Endodermal cell (in vitro differentiated cells): Measurements from ENCODE around the gene SVIL. TPM values are rescaled to one million over a fixed set of nuclear protein-coding genes. Genes with fewer than 3 reads are reported as not detected.

Experiments used
- DNase-seq: peaks from one replicate; pipeline ENCODE4 v3.0.0-alpha.2; 2017
- H3K27ac ChIP-seq: 2 replicates; pipeline ENCODE4 v1.5.1; 2013; ENCODE audit warnings: mild to moderate bottlenecking, low read depth, low read length, moderate library complexity
- H3K27me3 ChIP-seq: 2 replicates; pipeline ENCODE4 v1.6.1; 2013; ENCODE audit warnings: mild to moderate bottlenecking, low read length, moderate library complexity; ENCODE audit not compliant: insufficient read depth, control insufficient read depth, poor library complexity, severe bottlenecking
- H3K36me3 ChIP-seq: 2 replicates; pipeline ENCODE4 v1.7.0; 2013; ENCODE audit warnings: mild to moderate bottlenecking, low read length, moderate library complexity; ENCODE audit not compliant: control insufficient read depth, insufficient read depth
- H3K4me1 ChIP-seq: one replicate; pipeline ENCODE4 v1.7.0; 2013; ENCODE audit warnings: low read length; ENCODE audit not compliant: control insufficient read depth, insufficient read depth
- H3K4me3 ChIP-seq: 2 replicates; pipeline ENCODE4 v1.5.1; 2013; ENCODE audit warnings: mild to moderate bottlenecking, low read length, moderate library complexity
- H3K9ac ChIP-seq: 2 replicates; pipeline ENCODE4 v1.6.1; 2013; ENCODE audit warnings: mild to moderate bottlenecking, low read length, moderate library complexity; ENCODE audit not compliant: poor library complexity, severe bottlenecking; ENCODE audit errors: extremely low read depth
- H3K9me3 ChIP-seq: 2 replicates; pipeline ENCODE4 v1.6.1; 2013; ENCODE audit warnings: mild to moderate bottlenecking, low read length, moderate library complexity; ENCODE audit not compliant: control insufficient read depth
- H3K27ac Mint-ChIP-seq: 2 replicates; pipeline ENCODE4 v1.8.0; 2020; ENCODE audit warnings: mixed read lengths
- H3K27me3 Mint-ChIP-seq: 2 replicates; pipeline ENCODE4 v1.8.0; 2021; ENCODE audit warnings: mild to moderate bottlenecking, mixed read lengths; ENCODE audit not compliant: insufficient read depth
- H3K36me3 Mint-ChIP-seq: 2 replicates; pipeline ENCODE4 v1.8.0; 2020; ENCODE audit warnings: low read depth, mixed read lengths
- H3K4me1 Mint-ChIP-seq: 2 replicates; pipeline ENCODE4 v1.8.0; 2020; ENCODE audit warnings: mixed read lengths
- H3K4me3 Mint-ChIP-seq: 2 replicates; pipeline ENCODE4 v1.8.0; 2020; ENCODE audit warnings: mild to moderate bottlenecking, moderate library complexity, mixed read lengths
- H3K9me3 Mint-ChIP-seq: 2 replicates; pipeline ENCODE4 v1.8.0; 2020; ENCODE audit warnings: mild to moderate bottlenecking, mixed read lengths
- CTCF ChIP-seq: fragments of 200-600 bp; sonication (generic); conservative IDR thresholded peaks from 2 replicates; pipeline ENCODE4 v1.5.0; 2021; ENCODE audit warnings: antibody characterized with exemption, mild to moderate bottlenecking
- WGBS, 2 experiments: methylation state at CpG; one replicate each; pipeline versions ENCODE4 v1.1.5 to v1.1.7; 2013; ENCODE audit warnings: missing lambda C conversion rate in 2 of 2, mixed read lengths in 1 of 2; ENCODE audit not compliant: insufficient coverage in 1 of 2, insufficient read length in 1 of 2; 5-methylcytosine and 5-hydroxymethylcytosine counted together
- total RNA-seq, 2 donors: library from RNA; stranded (reverse); fragmentation: NEBNext Ultra II Directional in 1 of 2; extraction: Animal tissue kit (Norgen Biotek cat#: 25700) in 1 of 2; gene quantifications; 2 replicates in 1 of 2; 3 replicates in 1 of 2; pipeline ENCODE4 v1.2.1, GENCODE V29; 2021

Gene SVIL
- total RNA-seq, 2 donors from 2014 or later: 25.2 to 32.9 TPM

GRCh38 chr10:29559996-29560395 lies 74.8 kb downstream of the SVIL start:
- Mint-ChIP-seq H3K4me3 (no peak overlapping the region), H3K27me3 (peaks cover 4% of the 10 kb centered on the region), H3K27ac (no peak overlapping the region), H3K36me3 (peaks cover 13% of the 10 kb centered on the region), H3K4me1 (peaks cover 18% of the 10 kb centered on the region), H3K9me3 (no peaks in the 10 kb centered on the region)
- 90 to 94% methylated on average over 2 to 4 of the region's 4 CpGs for WGBS, 2 experiments
- no peaks in the 10 kb centered on the region for H3K9me3 ChIP-seq
- H3K27me3 ChIP-seq: no peaks in the 10 kb centered on the region
- H3K4me1 ChIP-seq: no peaks in the 10 kb centered on the region
- H3K4me3 ChIP-seq: no peak overlapping the region
- no peak overlapping the region for H3K27ac ChIP-seq
- no peak overlapping the region for H3K9ac ChIP-seq
- H3K36me3 ChIP-seq: peaks cover 5% of the 10 kb centered on the region
- no peak for DNase-seq
- TF ChIP-seq CTCF: no peak

- Histone ChIP-seq H3K4me3 (no peak overlapping the region), H3K9me3 (no peaks in the 10 kb centered on the region), H3K9ac (no peak overlapping the region), H3K36me3 (peaks cover 17% of the 10 kb centered on the region), H3K27me3 (no peaks in the 10 kb centered on the region), H3K27ac (no peak overlapping the region), H3K4me1 (no peaks in the 10 kb centered on the region)
- Mint-ChIP-seq H3K36me3 (peaks cover 23% of the 10 kb centered on the region), H3K27ac (no peak overlapping the region), H3K27me3 (no peaks in the 10 kb centered on the region), H3K4me1 (peaks cover 9% of the 10 kb centered on the region), H3K9me3 (no peaks in the 10 kb centered on the region), H3K4me3 (no peak overlapping the region)
- WGBS, 2 experiments: 90 to 93% methylated on average over 2 to 3 of the region's 3 CpGs
- TF ChIP-seq CTCF: no peak
- no peak for DNase-seq
These were observed 77.1 kb downstream of the SVIL start for GRCh38 chr10:29557665-29558064.

GRCh38 chr10:29555746-29556481 lies 78.9 kb downstream of the SVIL start:
- 76 to 88% methylated on average over 5 to 8 of the region's 8 CpGs for WGBS, 2 experiments
- TF ChIP-seq CTCF: no peak

More at GRCh38 chr10:29555746-29556481, 78.9 kb downstream of the SVIL start:
- Histone ChIP-seq H3K9ac (no peak overlapping the region), H3K9me3 (no peaks in the 10 kb centered on the region), H3K27me3 (no peaks in the 10 kb centered on the region), H3K36me3 (peaks cover 24% of the 10 kb centered on the region), H3K4me3 (no peak overlapping the region), H3K4me1 (no peaks in the 10 kb centered on the region), H3K27ac (peak overlapping the region; percentile 59)
- H3K27ac Mint-ChIP-seq: no peak overlapping the region
- no peaks in the 10 kb centered on the region for H3K27me3 Mint-ChIP-seq
- no peak overlapping the region for H3K4me3 Mint-ChIP-seq
- H3K36me3 Mint-ChIP-seq: peaks cover 23% of the 10 kb centered on the region
- no peak for DNase-seq
- peaks cover 9% of the 10 kb centered on the region for H3K4me1 Mint-ChIP-seq
- H3K9me3 Mint-ChIP-seq: no peaks in the 10 kb centered on the region
